CD14-positive monocyte (primary cell): Measurements from ENCODE around the gene AMD1. TPM values are rescaled to one million over a fixed set of nuclear protein-coding genes. Genes with fewer than 3 reads are reported as not detected.

Experiments
- DNase-seq, 3 donors: peaks; one replicate each; pipeline ENCODE4 v3.0.0-alpha.2; 2011 to 2022
- H2AFZ ChIP-seq: 2 replicates; pipeline ENCODE4 v1.6.0; 2012; ENCODE audit warnings: mild to moderate bottlenecking, low read depth, low read length, inconsistent platforms; ENCODE audit not compliant: insufficient read depth, poor library complexity, severe bottlenecking
- H3K27ac ChIP-seq, 2 donors: 1 replicate in 1 of 2; 2 replicates in 1 of 2; pipeline ENCODE4 v1.5.1; 2012 to 2013; ENCODE audit warnings: low read length in 2 of 2, control low read depth in 1 of 2, inconsistent platforms in 1 of 2, low read depth in 1 of 2, mild to moderate bottlenecking in 1 of 2
- H3K27me3 ChIP-seq, 2 donors: one replicate each; pipeline versions ENCODE4 v1.6.0 to v1.6.1; 2011 to 2013; ENCODE audit warnings: low read length in 2 of 2; ENCODE audit not compliant: control insufficient read depth in 2 of 2, insufficient read depth in 2 of 2
- H3K36me3 ChIP-seq, 2 donors: replicated peaks in 1 of 2; 1 replicate in 1 of 2; 2 replicates in 1 of 2; pipeline versions ENCODE4 v1.5.1 to v1.6.1; 2012 to 2013; ENCODE audit warnings: low read length in 2 of 2, control low read depth in 1 of 2, inconsistent platforms in 1 of 2, mild to moderate bottlenecking in 1 of 2; ENCODE audit not compliant: insufficient read depth in 2 of 2, control insufficient read depth in 1 of 2
- H3K4me1 ChIP-seq, 2 donors: 1 replicate in 1 of 2; 2 replicates in 1 of 2; pipeline versions ENCODE4 v1.5.1 to v1.6.1; 2012 to 2013; ENCODE audit warnings: low read length in 2 of 2, control low read depth in 1 of 2, inconsistent platforms in 1 of 2, mild to moderate bottlenecking in 1 of 2, moderate library complexity in 1 of 2; ENCODE audit not compliant: insufficient read depth in 2 of 2, control insufficient read depth in 1 of 2
- H3K4me2 ChIP-seq: replicated peaks from 2 replicates; pipeline ENCODE3; 2012; ENCODE audit warnings: low read length, moderate library complexity, mild to moderate bottlenecking; ENCODE audit not compliant: poor library complexity, severe bottlenecking; ENCODE audit errors: extremely low read depth
- H3K4me3 ChIP-seq, 3 experiments: fragments of 200-600 bp in 1 of 3; sonication (generic) in 1 of 3; replicated peaks in 1 of 3; 1 replicate in 2 of 3; 2 replicates in 1 of 3; pipeline ENCODE4 v1.5.1; 2011 to 2013; ENCODE audit warnings: low read length in 3 of 3, mild to moderate bottlenecking in 3 of 3, control low read depth in 2 of 3, low read depth in 2 of 3, inconsistent platforms in 1 of 3, moderate library complexity in 1 of 3
- H3K79me2 ChIP-seq: 2 replicates; pipeline ENCODE4 v1.6.0; 2012; ENCODE audit warnings: mild to moderate bottlenecking, control low read depth, inconsistent platforms, low read length, moderate library complexity; ENCODE audit not compliant: insufficient read depth
- H3K9ac ChIP-seq: 2 replicates; pipeline ENCODE4 v1.6.0; 2017; ENCODE audit warnings: low read length, mild to moderate bottlenecking; ENCODE audit not compliant: insufficient read depth, poor library complexity, severe bottlenecking
- H3K9me3 ChIP-seq, 2 donors: replicated peaks in 1 of 2; 1 replicate in 1 of 2; 2 replicates in 1 of 2; pipeline versions ENCODE4 v1.5.1 to v1.6.1; 2012 to 2013; ENCODE audit warnings: low read length in 2 of 2, control low read depth in 1 of 2; ENCODE audit not compliant: control insufficient read depth in 1 of 2, insufficient read depth in 1 of 2
- H4K20me1 ChIP-seq: 2 replicates; pipeline ENCODE4 v1.6.0; 2012; ENCODE audit warnings: mild to moderate bottlenecking, low read length, control low read depth, moderate library complexity; ENCODE audit not compliant: insufficient read depth
- H3K27ac Mint-ChIP-seq, 7 donors: one replicate each; pipeline ENCODE4 v1.8.0; 2020; ENCODE audit warnings: mild to moderate bottlenecking in 7 of 7, mixed read lengths in 7 of 7, moderate library complexity in 6 of 7, inconsistent platforms in 2 of 7
- H3K27me3 Mint-ChIP-seq, 3 donors: one replicate each; pipeline ENCODE4 v1.8.0; 2021 to 2022; ENCODE audit warnings: low read depth in 3 of 3, mild to moderate bottlenecking in 3 of 3, mixed read lengths in 3 of 3, moderate library complexity in 3 of 3, inconsistent platforms in 1 of 3
- H3K36me3 Mint-ChIP-seq, 2 donors: one replicate each; pipeline ENCODE4 v1.8.0; 2020; ENCODE audit warnings: mixed read lengths in 2 of 2, inconsistent platforms in 1 of 2, mild to moderate bottlenecking in 1 of 2
- H3K4me1 Mint-ChIP-seq: one replicate; pipeline ENCODE4 v1.8.0; 2020; ENCODE audit warnings: mild to moderate bottlenecking, mixed read lengths
- H3K4me3 Mint-ChIP-seq, 2 donors: one replicate each; pipeline ENCODE4 v1.8.0; 2020; ENCODE audit warnings: mild to moderate bottlenecking in 2 of 2, mixed read lengths in 2 of 2, moderate library complexity in 1 of 2
- H3K9me3 Mint-ChIP-seq, 7 donors: one replicate each; pipeline ENCODE4 v1.8.0; 2020 to 2022; ENCODE audit warnings: mixed read lengths in 7 of 7, mild to moderate bottlenecking in 6 of 7, moderate library complexity in 6 of 7, inconsistent platforms in 2 of 7
- WGBS: methylation state at CpG from one replicate; pipeline ENCODE4 v1.1.5; 2013; ENCODE audit warnings: missing lambda C conversion rate; ENCODE audit not compliant: insufficient coverage; 5-methylcytosine and 5-hydroxymethylcytosine counted together
- intact Hi-C, 2 donors: fragments of 100-400 bp; cut with micrococcal nuclease; formaldehyde crosslinking; loops; one replicate each; pipeline versions ENCODE4 v1.15.0 to v1.15.1; 2023
- polyA plus RNA-seq, 3 donors: library from polyadenylated mRNA; depleted of rRNA in 1 of 3; unstranded in 2 of 3; stranded (reverse) in 1 of 3; fragments of 300-500 nt in 2 of 3; fragments of >200 nt in 1 of 3; fragmentation: Illumina TruSeq in 2 of 3; gene quantifications; 1 replicate in 2 of 3; 2 replicates in 1 of 3; pipeline ENCODE4 v1.2.3, GENCODE V29; 2012 to 2021
- TF ChIP-seq, protein P1 (sequence below): fragments of 200-600 bp; IDR thresholded peaks from one replicate; pipeline ENCODE4 v1.8.0; 2022; ENCODE audit warnings: antibody characterized with exemption, mild to moderate bottlenecking

Gene AMD1
- polyA plus RNA-seq, 3 donors: 35.0 to 60.5 (median 45.3) TPM

GRCh38 chr6:110841266-110841665, 33.3 kb upstream of the AMD1 start:
- intact Hi-C loops: no loop called here
- peak overlapping the region in 2 of 7 donors; percentile 34 to 78 for H3K27ac Mint-ChIP-seq

DNA sequence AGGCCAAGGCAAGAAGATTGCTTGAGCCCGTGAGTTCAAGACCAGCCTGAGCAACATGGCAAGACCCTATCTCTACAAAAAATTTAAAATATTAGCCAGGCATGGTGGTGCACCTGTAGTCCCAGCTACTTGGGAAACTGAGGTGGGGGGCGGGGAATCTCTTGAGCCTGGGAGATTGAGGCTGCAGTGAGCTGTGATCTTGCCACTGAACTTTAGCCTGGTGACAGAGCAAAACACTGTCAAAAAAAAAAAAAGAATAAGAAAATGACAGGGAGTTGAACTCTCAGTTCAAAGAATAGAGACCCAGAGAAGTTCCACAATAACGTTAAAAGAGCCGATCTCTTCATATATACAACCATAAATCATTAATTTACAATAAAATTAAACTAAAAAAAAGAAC, 24.8 kb upstream of the AMD1 start:
- peaks cover 0 to 2% (median 0%) of the 10 kb centered on the region in 3 donors for H3K27me3 Mint-ChIP-seq
- peaks cover 0 to 1% (median 0%) of the 10 kb centered on the region in 7 donors for H3K9me3 Mint-ChIP-seq
- WGBS: no CpG with 5 or more reads among the region's 4 CpGs
- TF ChIP-seq, protein P1, sequence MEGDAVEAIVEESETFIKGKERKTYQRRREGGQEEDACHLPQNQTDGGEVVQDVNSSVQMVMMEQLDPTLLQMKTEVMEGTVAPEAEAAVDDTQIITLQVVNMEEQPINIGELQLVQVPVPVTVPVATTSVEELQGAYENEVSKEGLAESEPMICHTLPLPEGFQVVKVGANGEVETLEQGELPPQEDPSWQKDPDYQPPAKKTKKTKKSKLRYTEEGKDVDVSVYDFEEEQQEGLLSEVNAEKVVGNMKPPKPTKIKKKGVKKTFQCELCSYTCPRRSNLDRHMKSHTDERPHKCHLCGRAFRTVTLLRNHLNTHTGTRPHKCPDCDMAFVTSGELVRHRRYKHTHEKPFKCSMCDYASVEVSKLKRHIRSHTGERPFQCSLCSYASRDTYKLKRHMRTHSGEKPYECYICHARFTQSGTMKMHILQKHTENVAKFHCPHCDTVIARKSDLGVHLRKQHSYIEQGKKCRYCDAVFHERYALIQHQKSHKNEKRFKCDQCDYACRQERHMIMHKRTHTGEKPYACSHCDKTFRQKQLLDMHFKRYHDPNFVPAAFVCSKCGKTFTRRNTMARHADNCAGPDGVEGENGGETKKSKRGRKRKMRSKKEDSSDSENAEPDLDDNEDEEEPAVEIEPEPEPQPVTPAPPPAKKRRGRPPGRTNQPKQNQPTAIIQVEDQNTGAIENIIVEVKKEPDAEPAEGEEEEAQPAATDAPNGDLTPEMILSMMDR: no peak
- H3K4me1 Mint-ChIP-seq: peaks cover 19% of the 10 kb centered on the region
- DNase-seq: no peak
- no peak overlapping the region for H3K4me2 ChIP-seq
- no peaks in the 10 kb centered on the region for H4K20me1 ChIP-seq
- peaks cover 0 to under 1% of the 10 kb centered on the region in 2 donors for H3K36me3 Mint-ChIP-seq
- intact Hi-C loops: no loop called here
- no peak overlapping the region for H3K9ac ChIP-seq
- no peak overlapping the region for H2AFZ ChIP-seq
- no peak overlapping the region for H3K4me3 Mint-ChIP-seq
- H3K4me1 ChIP-seq: peaks cover 8 to 22% of the 10 kb centered on the region in 2 donors
- no peaks in the 10 kb centered on the region for H3K36me3 ChIP-seq
- no peak overlapping the region for H3K27ac Mint-ChIP-seq
- H3K79me2 ChIP-seq: no peaks in the 10 kb centered on the region
- H3K9me3 ChIP-seq: no peaks in the 10 kb centered on the region
- H3K4me3 ChIP-seq: no peak overlapping the region
- H3K27me3 ChIP-seq: no peaks in the 10 kb centered on the region
- no peak overlapping the region for H3K27ac ChIP-seq

More at GRCh38 chr6:110841266-110841665, 33.3 kb upstream of the AMD1 start:
- DNase-seq: peak in 2 of 3 donors; percentile 23 to 49
- Histone ChIP-seq H3K4me1 (peaks cover 7 to 8% of the 10 kb centered on the region in 2 donors), H3K4me3 (peak overlapping the region in 1 of 3 experiments; percentile 39), H3K9me3 (no peaks in the 10 kb centered on the region), H4K20me1 (no peaks in the 10 kb centered on the region), H3K9ac (no peak overlapping the region), H3K27ac (no peak overlapping the region), H3K27me3 (no peaks in the 10 kb centered on the region), H2AFZ (no peak overlapping the region), H3K4me2 (peak overlapping the region; percentile 26), H3K79me2 (no peaks in the 10 kb centered on the region), H3K36me3 (no peaks in the 10 kb centered on the region)
- TF ChIP-seq, protein P1: no peak
- Mint-ChIP-seq H3K36me3 (peaks cover 0 to 4% of the 10 kb centered on the region in 2 donors), H3K27me3 (peaks cover 0 to 2% (median 2%) of the 10 kb centered on the region in 3 donors), H3K4me3 (peak overlapping the region; percentile 54 to 83), H3K4me1 (peaks cover 10% of the 10 kb centered on the region), H3K9me3 (no peaks in the 10 kb centered on the region)
- WGBS: no CpG with 5 or more reads among the region's 6 CpGs
